ENCODE measurements around the gene PHF21B.

- TF ChIP-seq, protein P1, sequence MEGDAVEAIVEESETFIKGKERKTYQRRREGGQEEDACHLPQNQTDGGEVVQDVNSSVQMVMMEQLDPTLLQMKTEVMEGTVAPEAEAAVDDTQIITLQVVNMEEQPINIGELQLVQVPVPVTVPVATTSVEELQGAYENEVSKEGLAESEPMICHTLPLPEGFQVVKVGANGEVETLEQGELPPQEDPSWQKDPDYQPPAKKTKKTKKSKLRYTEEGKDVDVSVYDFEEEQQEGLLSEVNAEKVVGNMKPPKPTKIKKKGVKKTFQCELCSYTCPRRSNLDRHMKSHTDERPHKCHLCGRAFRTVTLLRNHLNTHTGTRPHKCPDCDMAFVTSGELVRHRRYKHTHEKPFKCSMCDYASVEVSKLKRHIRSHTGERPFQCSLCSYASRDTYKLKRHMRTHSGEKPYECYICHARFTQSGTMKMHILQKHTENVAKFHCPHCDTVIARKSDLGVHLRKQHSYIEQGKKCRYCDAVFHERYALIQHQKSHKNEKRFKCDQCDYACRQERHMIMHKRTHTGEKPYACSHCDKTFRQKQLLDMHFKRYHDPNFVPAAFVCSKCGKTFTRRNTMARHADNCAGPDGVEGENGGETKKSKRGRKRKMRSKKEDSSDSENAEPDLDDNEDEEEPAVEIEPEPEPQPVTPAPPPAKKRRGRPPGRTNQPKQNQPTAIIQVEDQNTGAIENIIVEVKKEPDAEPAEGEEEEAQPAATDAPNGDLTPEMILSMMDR (optimal IDR thresholded peaks at IDR 0.05 in 1 of 3, IDR thresholded peaks at IDR 0.05 in 1 of 3, conservative IDR thresholded peaks at IDR 0.05 in 1 of 3; ENCODE audit: extremely low read depth in 1 of 3, insufficient read depth in 2 of 3, low read length in 3 of 3): no peak
- no peak for TF ChIP-seq EZH2 (IDR thresholded peaks at IDR 0.05; ENCODE audit: low read length)
Observed at GRCh38 chr22:45014654-45015053, 4.8 kb upstream of the PHF21B start.

Measured in keratinocyte (primary cell).